ENCODE data around the gene NECAB2. TPM values are rescaled to one million over a fixed set of nuclear protein-coding genes. Genes with fewer than 3 reads are reported as not detected.

The NECAB2 gene
- total RNA-seq, 1 experiment from 2014 or later, result not detected

- no peak for DNase-seq (ENCODE audit: low read depth in 1 of 2, low spot score in 2 of 2)
- Histone ChIP-seq H3K27ac (no peak overlapping the region), H3K4me3 (no peak overlapping the region), H3K4me1 (replicated peaks) (no peaks in the 10 kb centered on the region), H3K27me3 (replicated peaks) (peaks cover 21% of the 10 kb centered on the region), H3K36me3 (no peaks in the 10 kb centered on the region), H3K9me3 (replicated peaks) (peaks cover 9% of the 10 kb centered on the region)
Observed at GRCh38 chr16:84032458-84033178, 64.6 kb downstream of the NECAB2 start.

DNA sequence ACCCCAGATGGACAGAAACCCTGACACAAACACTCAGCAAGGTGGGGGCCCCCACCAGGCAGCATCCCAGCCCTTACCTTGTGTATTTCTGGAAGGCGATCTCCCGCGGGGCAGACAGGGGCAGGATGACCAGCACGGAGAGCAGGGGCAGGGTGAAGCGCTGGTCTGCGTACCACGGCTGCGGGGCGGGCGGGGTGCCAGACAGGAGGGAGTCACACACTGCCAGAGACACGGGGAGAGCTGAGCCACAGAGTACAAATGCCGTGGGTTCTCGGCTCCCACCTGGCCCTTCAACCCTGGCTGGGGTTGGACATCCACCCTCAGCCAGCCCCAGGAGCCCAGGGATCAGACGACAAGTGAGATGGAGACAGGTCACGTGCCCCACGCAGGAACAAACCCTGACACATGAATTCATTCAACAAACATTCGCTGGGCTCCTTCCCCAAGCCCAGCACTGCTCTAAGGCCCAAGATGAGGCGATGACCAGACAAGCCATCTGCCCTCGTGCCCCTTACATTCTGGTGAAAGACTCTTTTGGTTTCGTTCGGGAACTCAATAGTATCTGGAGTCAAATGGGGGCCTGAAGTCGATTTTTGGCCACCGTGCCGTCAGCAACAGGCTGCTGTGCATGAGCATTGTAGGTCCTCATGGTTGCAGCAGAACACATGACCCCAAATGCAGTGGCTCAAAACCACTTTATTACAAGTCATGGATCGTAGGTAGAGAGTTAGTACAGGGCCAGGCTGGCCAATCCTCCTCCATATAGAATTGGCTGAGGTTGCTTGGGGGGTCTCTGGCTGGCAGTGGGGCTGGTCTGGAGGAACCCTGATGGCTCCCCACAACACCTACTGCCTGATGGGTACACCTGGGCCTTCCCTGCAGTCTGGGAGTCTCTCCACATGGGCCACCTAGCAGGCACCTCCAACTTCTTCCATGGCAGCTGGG lies 65.5 kb downstream of the NECAB2 start:
- DNase-seq (ENCODE audit: low read depth in 1 of 2, low spot score in 2 of 2), result no peak
- H3K4me3 ChIP-seq, result no peak overlapping the region
- H3K4me1 ChIP-seq (replicated peaks), result no peaks in the 10 kb centered on the region
- peaks cover 24% of the 10 kb centered on the region for H3K27me3 ChIP-seq (replicated peaks)
- no peaks in the 10 kb centered on the region for H3K36me3 ChIP-seq
- H3K27ac ChIP-seq, result no peak overlapping the region
- H3K9me3 ChIP-seq (replicated peaks), result peaks cover 9% of the 10 kb centered on the region

DNA sequence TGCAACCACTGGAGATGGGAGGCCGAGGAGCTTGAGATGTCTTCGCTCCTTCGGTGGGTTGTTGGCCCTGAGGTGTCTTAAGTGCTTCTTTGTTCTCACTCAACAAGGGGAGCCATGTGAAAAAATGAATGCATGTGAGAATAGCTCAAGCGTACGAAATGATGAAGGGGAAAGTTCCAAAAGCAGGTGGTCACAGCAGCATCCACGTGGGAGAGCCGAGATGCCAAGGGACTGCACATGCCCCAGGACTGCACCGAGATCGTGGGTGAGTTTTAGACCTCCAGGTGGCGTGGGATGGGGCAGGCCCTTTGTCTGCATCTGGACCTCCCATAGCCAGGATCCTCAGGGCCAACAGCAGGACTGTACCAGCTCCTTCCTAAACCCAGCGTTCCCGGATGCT lies 66.5 kb downstream of the NECAB2 start:
- no peak for DNase-seq (ENCODE audit: low read depth in 1 of 2, low spot score in 2 of 2)
- Histone ChIP-seq H3K4me3 (no peak overlapping the region), H3K27me3 (replicated peaks) (peaks cover 29% of the 10 kb centered on the region), H3K4me1 (replicated peaks) (no peaks in the 10 kb centered on the region), H3K36me3 (no peaks in the 10 kb centered on the region), H3K27ac (no peak overlapping the region), H3K9me3 (replicated peaks) (peaks cover 9% of the 10 kb centered on the region)

GRCh38 chr16:84036131-84036530 lies 68.1 kb downstream of the NECAB2 start:
- Histone ChIP-seq H3K4me1 (replicated peaks) (no peaks in the 10 kb centered on the region), H3K4me3 (no peak overlapping the region), H3K36me3 (no peaks in the 10 kb centered on the region), H3K27me3 (replicated peaks) (peaks cover 37% of the 10 kb centered on the region), H3K9me3 (replicated peaks) (peaks cover 9% of the 10 kb centered on the region), H3K27ac (no peak overlapping the region)
- DNase-seq (ENCODE audit: low read depth in 1 of 2, low spot score in 2 of 2), result no peak

DNA sequence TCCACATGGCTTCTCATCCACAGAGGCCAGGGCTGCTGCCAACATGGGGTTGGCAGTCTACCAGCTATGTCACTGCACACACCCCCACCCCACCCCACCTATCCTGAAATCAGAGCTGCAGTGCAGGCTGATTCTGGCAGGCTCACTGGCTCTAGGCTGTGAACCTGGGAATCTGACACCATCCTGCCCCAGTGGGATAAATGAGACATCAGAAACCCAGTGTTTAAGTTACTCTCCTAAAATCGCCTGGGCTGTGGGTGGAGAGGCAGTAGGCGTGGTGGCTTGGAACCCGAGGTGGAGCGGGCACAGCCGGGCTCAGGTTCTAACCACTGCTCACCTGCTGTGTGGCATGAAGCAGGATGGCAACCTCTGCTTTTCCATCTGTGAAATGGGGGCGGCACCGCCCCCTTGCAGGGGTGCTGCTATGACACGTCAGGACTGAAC lies 69.0 kb downstream of the NECAB2 start:
- H3K27ac ChIP-seq, result no peak overlapping the region
- H3K9me3 ChIP-seq (replicated peaks), result peaks cover 9% of the 10 kb centered on the region
- H3K27me3 ChIP-seq (replicated peaks), result peaks cover 46% of the 10 kb centered on the region
- no peaks in the 10 kb centered on the region for H3K4me1 ChIP-seq (replicated peaks)
- no peak for DNase-seq (ENCODE audit: low read depth in 1 of 2, low spot score in 2 of 2)
- no peaks in the 10 kb centered on the region for H3K36me3 ChIP-seq
- no peak overlapping the region for H3K4me3 ChIP-seq

- Histone ChIP-seq H3K4me3 (no peak overlapping the region), H3K36me3 (no peaks in the 10 kb centered on the region), H3K27ac (no peak overlapping the region), H3K4me1 (replicated peaks) (no peaks in the 10 kb centered on the region), H3K27me3 (replicated peaks) (peaks cover 50% of the 10 kb centered on the region), H3K9me3 (replicated peaks) (peaks cover 9% of the 10 kb centered on the region)
- no peak for DNase-seq (ENCODE audit: low read depth in 1 of 2, low spot score in 2 of 2)
Observed at GRCh38 chr16:84038469-84038868, 70.4 kb downstream of the NECAB2 start.

DNA sequence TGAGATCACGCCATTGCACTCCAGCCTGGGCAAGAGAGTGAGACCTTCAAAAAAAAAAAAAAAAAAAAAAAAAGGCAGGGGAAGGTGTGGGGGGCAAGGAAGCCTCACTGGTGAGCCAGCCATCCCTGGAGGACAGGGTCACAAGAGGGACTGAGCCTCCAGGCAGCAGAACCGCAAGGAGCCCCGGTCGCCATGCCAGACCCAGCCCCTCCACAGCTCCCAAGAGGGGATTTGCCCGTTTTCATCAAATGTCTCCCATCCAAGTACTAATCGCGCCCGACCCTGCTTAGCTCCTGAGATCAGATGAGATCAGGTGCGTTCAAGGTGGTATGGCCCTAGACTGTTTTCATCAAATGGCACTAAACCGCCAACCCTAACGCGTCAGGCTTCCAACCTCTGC lies 71.7 kb downstream of the NECAB2 start:
- Histone ChIP-seq H3K36me3 (no peaks in the 10 kb centered on the region), H3K27ac (no peak overlapping the region), H3K4me3 (no peak overlapping the region), H3K4me1 (replicated peaks) (no peaks in the 10 kb centered on the region), H3K27me3 (replicated peaks) (peaks cover 50% of the 10 kb centered on the region), H3K9me3 (replicated peaks) (peaks cover 9% of the 10 kb centered on the region)
- no peak for DNase-seq (ENCODE audit: low read depth in 1 of 2, low spot score in 2 of 2)

- no peaks in the 10 kb centered on the region for H3K4me1 ChIP-seq (replicated peaks)
- H3K36me3 ChIP-seq, result no peaks in the 10 kb centered on the region
- H3K27ac ChIP-seq, result no peak overlapping the region
- no peak overlapping the region for H3K4me3 ChIP-seq
- DNase-seq (ENCODE audit: low read depth in 1 of 2, low spot score in 2 of 2), result no peak
- peaks cover 9% of the 10 kb centered on the region for H3K9me3 ChIP-seq (replicated peaks)
- H3K27me3 ChIP-seq (replicated peaks), result peaks cover 49% of the 10 kb centered on the region
Observed at GRCh38 chr16:84040226-84040822, 72.3 kb downstream of the NECAB2 start.

DNA sequence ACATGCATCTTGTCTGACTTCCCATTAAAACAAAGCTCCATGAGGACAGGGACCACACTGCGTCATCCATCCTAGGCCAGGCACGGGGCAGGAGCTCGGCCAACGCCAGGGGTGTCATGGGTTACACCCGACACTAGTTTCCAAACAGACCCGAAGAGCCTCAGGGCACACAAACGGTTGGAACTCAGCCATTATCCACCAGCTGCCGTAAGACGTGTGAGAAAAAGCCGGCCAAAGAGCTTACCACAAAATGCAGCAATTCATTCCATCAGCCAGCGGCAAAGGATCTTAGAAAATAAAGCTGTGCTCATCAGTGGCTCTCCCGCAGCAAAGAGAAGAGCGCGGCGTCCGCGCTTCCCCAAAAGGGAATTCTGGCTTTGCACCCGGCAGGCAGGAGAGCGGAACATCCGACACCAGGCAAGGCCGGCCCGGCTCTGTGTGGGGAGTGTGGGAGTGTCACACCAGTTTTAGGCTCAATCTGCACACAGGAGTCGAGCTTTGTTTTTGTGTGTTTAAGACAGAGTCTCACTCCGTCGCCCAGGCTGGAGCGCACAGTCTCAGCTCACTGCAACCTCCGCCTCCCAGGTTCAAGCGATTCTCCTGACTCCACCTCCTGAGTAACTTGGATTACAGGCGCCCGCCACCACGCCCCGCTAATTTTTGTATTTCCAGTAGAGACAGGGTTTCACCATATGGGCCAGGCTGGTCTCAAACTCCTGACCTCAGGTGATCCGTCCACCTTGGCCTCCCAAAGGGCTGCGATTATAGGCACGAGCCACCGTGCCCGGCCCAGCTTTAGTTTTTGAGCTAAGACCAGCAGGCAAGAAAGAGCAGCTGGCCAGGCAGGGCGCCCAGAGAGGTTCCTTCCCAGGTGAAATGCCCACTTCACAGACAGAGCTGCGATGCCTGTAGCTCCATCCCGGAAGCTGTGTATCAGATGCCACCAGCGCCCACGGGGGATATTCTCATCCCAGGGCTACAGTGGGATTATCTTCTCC lies 73.1 kb downstream of the NECAB2 start:
- H3K27ac ChIP-seq, result no peak overlapping the region
- peak in 1 of 2 experiments; percentile 14 for DNase-seq (ENCODE audit: low read depth in 1 of 2, low spot score in 2 of 2)

GRCh38 chr16:84041881-84042280 lies 73.8 kb downstream of the NECAB2 start:
- no peak for DNase-seq (ENCODE audit: low read depth in 1 of 2, low spot score in 2 of 2)
- Histone ChIP-seq H3K36me3 (no peaks in the 10 kb centered on the region), H3K27ac (no peak overlapping the region), H3K27me3 (replicated peaks) (peaks cover 44% of the 10 kb centered on the region), H3K9me3 (replicated peaks) (no peaks in the 10 kb centered on the region), H3K4me1 (replicated peaks) (no peaks in the 10 kb centered on the region), H3K4me3 (no peak overlapping the region)

More for the DNA sequence above, 73.1 kb downstream of the NECAB2 start:
- Histone ChIP-seq H3K4me1 (replicated peaks) (no peaks in the 10 kb centered on the region), H3K36me3 (no peaks in the 10 kb centered on the region), H3K27me3 (replicated peaks) (peaks cover 44% of the 10 kb centered on the region), H3K4me3 (no peak overlapping the region), H3K9me3 (replicated peaks) (peaks cover 5% of the 10 kb centered on the region; the same call in 1 of the 2 replicates)

- no peaks in the 10 kb centered on the region for H3K36me3 ChIP-seq
- H3K27me3 ChIP-seq (replicated peaks), result peaks cover 44% of the 10 kb centered on the region
- DNase-seq (ENCODE audit: low read depth in 1 of 2, low spot score in 2 of 2), result no peak
- no peak within 1 kb of the TSS for H3K4me3 ChIP-seq
- H3K27ac ChIP-seq, result no peak within 1 kb of the TSS
- H3K4me1 ChIP-seq (replicated peaks), result no peaks in the 10 kb centered on the region
- no peaks in the 10 kb centered on the region for H3K9me3 ChIP-seq (replicated peaks)
Observed at GRCh38 chr16:84042308-84042878, 74.3 kb downstream of the NECAB2 start, which contains the start of gene SLC38A8. TSS of gene SLC38A8 (minus strand) at chr16:84042795. CDS start at chr16:84042157, 638 bp downstream.

GRCh38 chr16:84042879-84043485 lies 74.9 kb downstream of the NECAB2 start:
- Histone ChIP-seq H3K4me1 (replicated peaks) (no peaks in the 10 kb centered on the region), H3K4me3 (no peak overlapping the region), H3K27ac (no peak overlapping the region), H3K36me3 (no peaks in the 10 kb centered on the region), H3K27me3 (replicated peaks) (peaks cover 44% of the 10 kb centered on the region), H3K9me3 (replicated peaks) (no peaks in the 10 kb centered on the region)
- DNase-seq (ENCODE audit: low read depth in 1 of 2, low spot score in 2 of 2), result no peak
